COR-L47 (cell line): ENCODE results near the gene CD247.

Source experiments
- DNase-seq: peaks from one replicate; lab custom pipeline; 2025; lab: John Stamatoyannopoulos, UW

Gene CD247

GRCh38 chr1:167512046-167512654 lies 6.2 kb downstream of the CD247 start:
- DNase-seq = no peak

DNA sequence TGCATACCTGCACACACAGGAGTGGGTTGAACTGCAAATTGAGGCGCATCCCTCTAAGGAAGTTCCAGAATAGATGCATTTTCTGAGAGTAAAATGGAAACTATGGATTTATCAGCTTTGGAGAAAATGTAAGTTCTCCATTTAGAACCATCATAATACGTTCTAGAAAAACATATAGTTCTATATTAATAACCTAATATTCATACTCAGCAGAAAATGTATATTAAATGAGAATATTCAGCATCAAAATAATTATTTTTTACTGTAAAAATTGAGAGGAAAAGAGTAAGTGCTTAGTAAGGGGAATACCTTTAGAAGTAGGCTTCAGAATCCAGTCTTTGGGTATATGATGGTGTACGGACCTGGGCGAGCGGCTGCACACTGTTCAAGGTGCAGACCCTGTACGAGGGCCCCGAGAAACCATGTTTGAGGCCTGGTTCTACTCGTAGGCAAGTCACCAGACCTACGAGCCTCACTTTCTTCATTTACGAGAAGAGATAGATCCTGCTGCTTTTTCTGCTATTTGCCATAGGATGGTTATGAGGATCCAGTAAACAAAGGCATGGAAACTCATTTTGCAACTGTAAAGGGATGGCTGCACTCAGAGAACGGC lies 6.8 kb downstream of the CD247 start:
- no peak for DNase-seq

GRCh38 chr1:167510881-167511280 lies 7.4 kb downstream of the CD247 start:
- no peak for DNase-seq

- DNase-seq = peak; percentile 33
Observed at GRCh38 chr1:167510244-167510643, 8.1 kb downstream of the CD247 start.

- no peak for DNase-seq
Observed at GRCh38 chr1:167509587-167509986, 8.7 kb downstream of the CD247 start.

- DNase-seq = no peak
Observed at GRCh38 chr1:167507719-167508118, 10.6 kb downstream of the CD247 start.

DNA sequence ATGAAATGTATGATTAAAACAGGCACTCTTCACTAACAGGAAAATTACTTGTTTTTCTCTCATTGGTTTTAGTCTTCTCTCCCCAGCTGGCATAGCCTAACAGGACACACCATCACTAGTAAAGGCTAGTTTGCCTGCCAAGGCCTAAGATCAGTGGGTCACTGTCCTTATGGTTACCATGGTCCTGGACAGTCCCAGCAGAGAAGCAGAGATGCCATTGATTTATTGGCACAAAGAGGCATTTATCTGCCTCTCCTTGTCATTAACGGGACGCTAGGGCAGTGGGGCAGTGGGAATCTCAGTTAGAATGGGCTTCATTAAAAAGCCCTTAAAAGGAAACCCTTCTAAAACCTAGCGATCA lies 13.9 kb downstream of the CD247 start:
- no peak for DNase-seq

DNA sequence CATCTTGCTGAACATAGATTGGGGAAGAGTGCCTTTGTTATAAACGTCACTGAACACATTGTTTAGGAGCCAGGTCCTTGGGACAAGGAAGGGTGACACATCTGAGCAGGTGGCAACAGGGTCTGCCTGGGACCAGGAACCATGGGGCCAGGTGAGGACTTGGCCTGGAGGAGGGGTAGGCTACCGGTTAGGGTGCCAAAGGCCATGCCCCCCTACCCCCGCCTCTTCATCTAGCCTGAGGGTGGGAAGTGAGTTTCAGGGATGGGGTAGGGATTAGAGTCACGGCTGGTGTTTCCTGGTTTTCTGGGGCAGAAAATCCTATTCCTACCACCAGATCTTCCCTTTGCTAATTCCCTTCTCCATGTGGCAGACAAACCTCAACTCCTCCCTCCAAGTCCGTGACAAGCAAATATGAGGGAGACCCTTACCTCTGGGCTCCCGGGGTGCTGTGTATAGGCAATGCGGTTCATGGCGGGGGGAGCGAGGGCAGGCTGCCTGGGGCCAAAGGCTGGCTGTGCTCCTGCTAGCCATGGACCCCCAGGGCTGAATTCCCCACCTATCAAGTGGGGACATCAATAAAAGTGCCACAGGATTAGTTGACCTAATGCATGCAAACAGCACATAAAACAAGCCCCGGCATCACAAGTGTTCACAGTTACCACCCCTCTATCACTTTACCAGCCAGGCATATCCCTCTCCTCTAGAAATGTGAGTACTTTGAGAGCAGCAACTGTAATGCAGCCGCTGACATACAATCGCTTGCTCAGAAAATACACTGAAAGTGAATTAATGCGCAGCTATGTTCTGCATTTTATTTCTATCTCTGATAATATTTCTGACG lies 14.5 kb downstream of the CD247 start:
- DNase-seq = no peak

GRCh38 chr1:167502719-167503462 lies 15.4 kb downstream of the CD247 start:
- no peak for DNase-seq

DNA sequence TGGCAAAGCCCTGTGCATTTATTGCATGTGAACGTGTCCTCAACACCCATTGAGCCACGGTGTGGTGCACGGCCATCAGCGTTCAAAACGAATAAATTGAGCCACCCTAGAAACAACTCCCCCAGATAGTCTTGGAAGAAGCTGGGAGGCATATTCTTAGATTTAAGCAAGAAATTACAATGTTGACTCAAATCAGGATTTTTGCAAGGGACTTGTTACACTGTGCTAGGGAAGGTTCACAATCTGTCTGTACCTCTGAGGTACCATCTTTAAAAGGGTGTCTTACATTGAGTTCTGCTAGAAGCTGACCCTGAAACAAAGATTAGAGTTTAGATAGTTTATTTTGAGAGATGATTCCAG lies 16.2 kb downstream of the CD247 start:
- DNase-seq = no peak

- no peak for DNase-seq
Observed at GRCh38 chr1:167501515-167502191, 16.7 kb downstream of the CD247 start.

DNA sequence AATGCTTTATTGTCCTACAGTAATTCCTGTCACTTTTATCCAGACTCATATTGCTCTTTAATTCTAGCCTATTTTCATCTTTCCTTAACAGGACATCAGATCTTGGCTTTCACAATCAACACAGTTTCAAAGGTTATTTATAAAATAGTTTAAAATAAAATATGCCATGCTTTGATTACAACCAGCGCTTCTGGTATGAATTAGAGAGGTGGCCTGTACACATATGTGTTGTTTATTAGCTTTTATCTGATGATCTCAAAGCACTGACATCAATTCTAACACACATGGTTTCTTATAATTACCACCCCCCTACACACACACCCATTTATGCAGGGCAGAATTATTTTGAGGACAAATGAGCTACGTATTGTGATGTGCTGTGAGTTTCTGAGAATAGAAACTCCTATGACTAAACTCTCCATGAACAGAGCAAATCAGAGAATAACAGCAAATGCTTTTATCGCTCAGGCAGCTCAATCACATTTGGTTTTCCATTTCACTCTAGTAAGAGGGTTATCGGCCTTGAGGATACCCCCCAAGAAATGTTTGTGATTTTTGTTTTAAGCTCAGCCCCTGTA lies 18.0 kb downstream of the CD247 start:
- no peak for DNase-seq

- no peak for DNase-seq
Observed at GRCh38 chr1:167499664-167500101, 18.6 kb downstream of the CD247 start.

GRCh38 chr1:167499106-167499505 lies 19.2 kb downstream of the CD247 start:
- DNase-seq = no peak

GRCh38 chr1:167496797-167497619 lies 21.3 kb downstream of the CD247 start:
- DNase-seq = no peak

DNA sequence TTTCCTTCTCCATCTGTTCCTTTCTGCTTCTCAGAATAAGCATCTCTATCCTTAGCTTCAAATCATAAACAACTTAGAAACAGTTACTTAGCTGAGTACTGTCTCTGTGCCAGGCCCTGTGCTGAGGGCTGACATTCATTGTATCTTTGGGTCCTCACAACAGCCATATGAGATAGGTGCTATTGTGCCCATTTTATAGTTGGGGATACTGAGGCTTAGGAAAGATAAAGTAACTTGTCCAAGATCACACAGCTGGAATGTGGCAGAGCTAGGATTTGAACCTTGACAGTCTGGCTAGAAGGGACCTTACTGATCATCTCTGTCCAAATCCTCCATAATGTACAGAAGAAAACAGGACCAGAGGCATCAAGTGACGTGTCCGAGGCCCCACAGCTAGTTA lies 25.0 kb downstream of the CD247 start:
- no peak for DNase-seq

DNA sequence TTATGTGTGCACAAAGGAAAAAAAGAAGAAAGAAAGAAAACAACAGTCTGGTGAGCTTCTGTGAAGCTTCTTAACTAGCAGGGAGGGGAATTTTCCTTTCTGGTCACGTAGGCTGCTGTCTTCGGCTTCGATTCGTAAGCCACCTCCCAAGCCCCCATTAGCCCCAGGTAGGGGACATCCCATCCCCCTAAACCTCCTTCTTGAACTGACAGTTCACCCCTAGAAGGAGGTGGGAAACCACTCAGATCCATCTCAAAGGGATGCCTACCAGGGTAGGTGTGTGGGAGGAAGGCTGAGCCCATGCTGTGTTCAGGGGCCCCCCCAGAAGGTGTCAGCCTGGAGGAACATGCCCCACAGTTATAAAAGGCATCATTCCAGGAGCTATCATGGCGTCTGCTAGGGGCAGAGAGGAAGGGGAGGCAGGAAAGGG lies 25.8 kb downstream of the CD247 start:
- no peak for DNase-seq

GRCh38 chr1:167491586-167492461 lies 26.5 kb downstream of the CD247 start:
- no peak for DNase-seq

DNA sequence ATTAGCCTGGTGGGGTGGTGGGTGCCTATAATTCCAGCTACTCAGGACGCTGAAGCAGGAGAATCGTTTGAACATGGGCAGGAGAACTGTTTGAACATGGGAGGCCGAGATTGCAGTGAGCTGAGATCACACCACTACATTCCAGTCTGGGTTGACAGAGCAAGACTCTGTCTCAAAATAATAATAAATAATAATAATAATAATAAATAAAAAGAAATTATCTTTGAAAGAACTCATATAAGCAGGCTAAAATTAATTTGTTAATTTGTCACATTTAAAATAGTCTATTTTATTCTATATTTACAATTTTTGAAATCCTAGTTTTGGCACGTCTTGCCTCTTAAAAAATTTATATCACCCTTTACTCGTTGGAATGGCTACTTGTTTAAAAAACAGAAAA lies 27.6 kb downstream of the CD247 start:
- DNase-seq = no peak
